Fibroblast of upper back skin (primary cell): ENCODE results near the gene CYP11A1.
A peak's percentile ranks its signal among the peaks of the same experiment; 100 is the strongest.

Experiments used
- DNase-seq: peaks from one replicate; pipeline ENCODE4 v3.0.0-alpha.2; 2013

The CYP11A1 gene

DNA sequence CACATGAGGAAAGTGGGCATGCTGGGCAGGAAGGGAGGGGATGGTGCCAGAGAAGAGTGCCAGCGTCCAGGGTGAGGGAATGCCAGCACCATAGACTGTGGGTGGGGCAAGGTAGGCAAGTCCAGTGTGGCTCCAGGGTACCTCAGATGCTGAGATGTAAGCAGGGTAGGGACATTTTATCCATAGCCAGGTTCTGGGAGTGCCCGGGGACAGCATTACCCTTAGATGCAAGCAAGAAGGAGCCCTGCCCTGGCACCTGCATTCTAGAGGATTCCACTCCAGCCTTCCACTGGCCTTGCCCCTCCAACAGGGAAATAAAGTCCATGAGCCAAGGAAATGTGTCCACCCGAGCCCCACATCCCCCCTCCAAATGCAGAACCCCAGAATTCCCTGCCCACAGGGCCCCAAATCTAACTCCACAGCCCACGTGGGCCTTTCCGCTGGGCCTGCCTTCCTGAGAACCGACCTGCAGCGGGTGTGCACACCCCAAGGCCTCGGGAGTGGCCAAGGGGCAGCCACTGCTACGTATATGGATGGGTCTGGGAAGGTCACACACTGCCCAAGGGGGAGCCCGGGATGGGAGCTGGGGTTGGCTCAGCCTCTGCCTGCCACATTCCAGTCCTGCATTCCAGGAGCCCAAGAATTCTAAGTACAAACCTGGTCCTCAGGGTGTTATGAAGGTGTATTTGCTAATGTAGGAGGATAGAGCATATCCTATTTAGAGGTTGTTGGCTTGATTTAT is 20.3 kb upstream of the CYP11A1 start:
- no peak for DNase-seq

DNA sequence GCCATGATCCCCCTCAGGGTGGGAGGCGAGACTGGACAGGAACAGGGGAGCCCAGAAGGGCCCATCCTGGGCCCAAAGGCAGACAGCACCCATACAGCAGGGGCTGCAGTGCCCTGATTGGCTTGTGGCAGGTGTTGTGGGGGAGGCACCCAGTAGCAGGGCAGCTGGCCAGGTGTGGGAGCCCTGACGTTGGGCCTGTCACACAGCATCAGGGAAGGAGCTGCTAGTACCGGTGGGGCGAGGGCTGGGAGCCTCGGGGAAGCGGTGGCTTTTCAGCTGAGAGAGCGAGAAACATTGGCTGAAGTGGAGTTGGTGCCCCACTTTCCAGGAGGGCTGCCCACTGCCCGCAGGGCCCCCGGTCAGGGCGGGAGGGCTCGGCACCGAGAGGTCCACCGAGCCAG is 19.7 kb upstream of the CYP11A1 start:
- DNase-seq: no peak

DNA sequence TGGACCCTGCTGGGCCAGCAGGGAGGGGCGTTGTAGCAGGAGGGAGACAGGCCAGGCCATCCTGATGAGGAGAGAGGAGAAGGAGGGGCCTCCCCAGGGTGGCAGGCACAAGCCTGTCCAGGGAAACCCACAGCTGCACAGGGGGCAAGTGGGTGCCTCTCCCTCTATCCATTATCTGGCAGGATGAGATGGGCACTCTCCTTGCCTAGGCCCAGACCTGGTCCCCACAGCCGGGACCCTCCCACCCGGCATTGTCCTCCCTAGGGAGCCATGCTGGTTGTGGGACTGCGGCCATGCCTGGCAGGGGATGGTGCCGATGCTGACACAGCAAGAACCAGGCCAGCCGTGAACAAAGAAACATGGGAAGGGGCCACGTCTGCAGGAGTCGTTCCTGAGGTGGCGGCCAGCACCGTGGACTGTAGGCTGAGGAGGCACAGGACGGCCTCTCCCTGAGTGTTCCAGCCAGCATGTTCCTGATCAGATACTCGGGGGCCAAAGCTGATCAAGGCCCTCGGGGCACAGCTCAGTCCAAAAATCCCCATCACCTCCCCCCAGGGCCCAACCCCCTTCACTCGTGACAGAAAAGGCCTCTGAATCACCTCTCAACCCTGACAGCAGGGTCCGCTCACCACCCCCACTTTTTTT is 19.2 kb upstream of the CYP11A1 start:
- DNase-seq: no peak

DNA sequence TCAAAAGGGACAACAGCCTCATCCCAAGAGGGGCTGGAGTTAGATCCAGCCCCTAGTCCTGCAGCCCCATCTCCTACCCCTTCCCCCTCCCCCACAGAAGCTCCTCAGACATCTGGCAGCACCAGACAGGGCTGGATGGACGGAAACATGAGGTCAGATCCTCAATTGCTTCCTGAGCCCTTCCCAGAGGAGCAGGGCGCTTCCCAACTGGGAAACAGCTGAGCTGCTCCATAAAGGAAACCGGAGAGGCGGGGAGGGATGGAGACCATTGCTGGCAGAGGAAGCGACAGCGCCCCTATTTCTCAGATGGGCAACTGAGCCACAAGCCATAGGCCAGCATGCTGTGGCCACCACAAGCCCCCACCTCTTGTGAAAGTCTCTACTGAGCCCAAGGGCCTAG is 18.3 kb upstream of the CYP11A1 start:
- DNase-seq: no peak

DNA sequence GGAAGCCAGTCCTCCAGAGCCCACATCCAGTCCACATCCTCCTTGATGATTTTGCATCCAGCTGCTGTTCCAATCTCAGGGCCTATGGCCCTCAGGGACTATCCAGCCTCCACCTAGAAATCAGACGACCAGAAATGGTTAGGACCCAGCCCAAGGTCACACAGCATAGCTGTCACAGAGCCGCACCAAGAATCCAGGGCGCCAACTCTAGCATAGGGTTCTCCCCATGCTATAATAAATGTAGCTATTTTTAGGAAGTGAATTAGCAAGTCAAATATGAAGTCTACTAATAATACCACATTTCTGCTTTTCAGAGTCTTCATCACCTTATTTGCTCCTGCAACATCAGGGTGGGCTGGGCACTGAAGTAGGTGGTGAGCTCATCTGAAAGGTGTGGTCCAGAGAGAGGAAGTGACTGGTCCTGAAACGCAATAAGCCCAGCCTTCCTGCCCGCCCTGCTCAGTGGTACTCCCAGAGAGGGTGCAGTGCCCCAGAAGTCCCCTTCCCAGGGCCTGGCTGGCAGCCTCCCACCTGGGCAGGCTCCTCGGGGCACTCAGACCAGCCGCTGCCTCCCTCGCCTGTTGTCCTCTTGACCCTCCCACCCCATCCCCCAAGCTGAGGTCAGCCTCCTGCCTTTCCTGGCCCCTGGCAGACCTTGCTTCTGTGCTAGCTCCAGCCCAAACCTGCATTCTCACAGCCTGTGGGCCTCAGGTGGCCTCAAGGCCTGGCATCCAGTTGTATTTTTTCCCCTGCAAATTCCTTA is 17.6 kb upstream of the CYP11A1 start:
- no peak for DNase-seq

DNA sequence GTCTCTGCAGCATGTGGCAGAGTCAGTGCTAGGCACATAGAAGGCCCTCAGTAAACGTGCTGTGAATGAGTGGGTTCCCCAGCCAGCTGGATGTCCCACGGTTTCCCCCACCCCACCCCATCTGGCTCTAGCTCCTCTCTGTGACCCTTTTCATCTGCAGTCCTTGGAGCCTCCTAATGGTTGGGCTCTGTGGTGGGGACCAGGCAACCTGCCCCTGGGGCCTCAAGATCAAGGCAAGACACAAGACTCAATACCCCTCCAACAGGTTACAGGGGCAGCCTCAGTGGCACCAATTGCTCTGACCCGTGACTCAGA is 17.1 kb upstream of the CYP11A1 start:
- no peak for DNase-seq

DNA sequence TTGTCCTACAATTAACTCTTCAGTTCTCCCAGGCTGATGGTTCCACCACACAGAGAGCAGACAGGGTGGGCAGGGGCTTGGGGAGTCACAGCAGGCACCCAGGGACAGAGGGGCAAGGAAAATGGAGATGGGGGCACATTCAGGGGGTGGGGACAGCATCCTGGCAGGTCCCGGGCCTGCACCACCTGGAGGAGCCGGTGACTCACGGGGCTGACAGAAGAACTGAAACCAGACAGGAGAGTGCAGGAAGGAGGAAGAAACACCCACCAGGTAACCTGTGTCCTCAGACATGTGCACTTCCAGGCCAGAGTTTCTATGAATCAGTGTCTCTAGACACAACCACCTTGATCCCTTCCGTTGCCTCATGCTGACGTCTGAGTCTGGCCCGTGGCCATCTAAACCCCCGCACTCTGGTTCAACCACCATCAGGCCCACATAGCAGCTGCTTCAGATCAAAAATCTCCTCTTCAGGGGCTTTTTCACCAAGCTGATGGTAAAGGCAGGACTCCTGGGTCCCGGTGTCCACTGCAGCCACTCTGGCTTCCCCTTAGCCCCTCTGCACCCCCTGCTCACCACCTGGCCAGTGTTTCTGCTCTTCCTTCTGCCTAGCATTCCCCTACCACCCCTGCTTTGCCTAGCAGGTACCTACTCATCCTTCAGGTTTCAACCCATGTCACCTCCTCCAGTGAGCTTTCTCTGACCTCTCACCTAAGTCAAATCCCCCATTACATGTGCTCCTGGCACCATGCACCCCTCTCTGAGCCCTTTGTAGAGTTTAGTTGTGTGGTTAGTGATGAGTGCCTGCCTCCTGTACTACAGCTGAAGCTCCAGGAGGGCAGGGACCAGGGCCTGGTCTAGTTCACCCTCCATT is 16.5 kb upstream of the CYP11A1 start:
- peak; percentile 60 for DNase-seq

DNA sequence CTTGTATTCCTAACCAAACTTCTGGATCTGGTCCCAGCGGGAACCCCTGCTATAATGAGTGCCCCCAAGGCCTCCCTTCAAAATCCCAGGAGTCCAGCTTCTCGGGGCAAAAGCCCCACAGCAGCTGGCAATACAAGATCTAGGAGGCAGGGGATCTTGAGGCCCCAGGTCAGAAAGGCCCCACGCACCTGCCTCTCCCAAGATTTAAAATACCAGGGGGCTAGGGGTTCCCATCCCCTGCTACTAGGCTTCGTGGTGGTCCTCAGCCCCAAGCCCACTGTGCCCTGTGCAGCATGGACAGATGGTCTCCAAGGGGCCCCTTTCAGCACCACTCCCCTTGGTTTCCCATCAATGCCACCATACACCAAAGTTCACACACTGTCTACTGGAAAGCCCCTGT is 15.8 kb upstream of the CYP11A1 start:
- no peak for DNase-seq

DNA sequence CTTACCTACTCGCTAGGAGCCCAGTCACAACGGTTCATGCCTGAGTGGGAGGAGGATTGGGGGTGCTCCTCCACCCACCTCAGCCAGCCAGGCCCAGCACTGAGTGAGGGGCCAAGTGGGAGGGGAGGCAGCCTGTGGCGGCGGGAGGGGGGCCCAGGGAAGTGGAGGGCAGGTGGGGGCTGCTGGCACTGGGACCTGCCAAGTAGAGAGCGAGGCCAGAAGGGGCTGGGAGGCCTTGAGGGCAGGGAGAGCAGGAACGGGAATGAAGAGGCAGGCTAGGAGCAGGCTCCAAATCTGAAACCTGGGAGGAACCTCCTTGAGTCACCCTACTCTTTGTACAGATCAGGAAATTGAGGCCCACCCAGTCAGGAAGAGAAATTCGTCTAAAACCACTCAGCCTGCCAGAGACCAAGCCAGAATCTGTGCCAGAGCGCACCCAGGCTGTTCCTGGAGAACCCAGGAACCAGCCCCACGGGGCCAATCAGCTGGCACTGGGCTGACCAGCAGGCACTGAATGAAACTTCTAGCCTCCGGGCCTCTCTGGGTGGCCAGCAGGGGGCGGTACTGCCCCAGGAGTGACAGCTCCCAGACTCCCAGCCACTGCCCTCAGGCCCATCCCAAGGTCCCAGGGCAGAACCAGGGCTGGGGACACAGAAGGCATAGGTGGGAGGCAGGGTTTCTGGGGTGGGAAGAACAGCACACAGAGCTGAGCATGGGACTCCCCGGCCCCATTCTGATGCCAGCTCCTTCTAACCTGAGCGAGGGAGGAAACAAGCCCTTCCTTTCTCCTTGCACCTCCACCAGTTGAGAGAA is 14.8 kb upstream of the CYP11A1 start:
- DNase-seq: peak; percentile 75

DNA sequence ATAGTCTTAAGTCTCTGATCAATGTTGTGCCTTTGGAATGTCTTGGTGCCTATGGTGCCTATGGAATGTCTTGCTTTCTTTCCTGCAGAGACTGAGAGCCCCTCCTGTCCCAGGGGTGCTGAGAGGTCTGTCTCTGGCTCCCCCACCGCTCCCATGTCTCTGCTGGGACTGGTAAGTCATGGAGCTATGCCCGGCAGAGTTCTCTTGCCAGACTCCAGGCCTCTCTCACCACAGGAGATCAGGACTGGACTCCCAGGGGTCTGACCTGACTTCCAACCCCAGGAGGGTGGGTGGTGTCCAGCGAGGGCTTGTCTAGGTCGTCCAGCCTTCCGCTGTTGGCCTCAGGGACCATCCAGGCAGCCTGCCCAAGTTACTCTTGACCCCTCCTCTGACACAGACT is 14.0 kb upstream of the CYP11A1 start:
- DNase-seq: no peak

DNA sequence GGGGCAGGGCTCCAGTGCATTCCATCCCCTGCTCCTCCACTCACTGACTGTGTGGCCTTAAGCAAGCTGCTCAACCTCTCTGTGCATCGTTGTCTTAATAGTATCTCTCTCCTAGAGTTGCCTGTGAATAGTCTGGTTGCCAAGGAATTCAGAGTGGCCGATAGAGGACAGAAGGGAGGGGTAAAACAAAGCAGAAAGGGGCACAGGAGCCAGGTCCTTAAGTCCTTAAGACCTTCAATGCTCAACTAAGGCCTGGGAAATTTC is 13.7 kb upstream of the CYP11A1 start:
- no peak for DNase-seq

DNA sequence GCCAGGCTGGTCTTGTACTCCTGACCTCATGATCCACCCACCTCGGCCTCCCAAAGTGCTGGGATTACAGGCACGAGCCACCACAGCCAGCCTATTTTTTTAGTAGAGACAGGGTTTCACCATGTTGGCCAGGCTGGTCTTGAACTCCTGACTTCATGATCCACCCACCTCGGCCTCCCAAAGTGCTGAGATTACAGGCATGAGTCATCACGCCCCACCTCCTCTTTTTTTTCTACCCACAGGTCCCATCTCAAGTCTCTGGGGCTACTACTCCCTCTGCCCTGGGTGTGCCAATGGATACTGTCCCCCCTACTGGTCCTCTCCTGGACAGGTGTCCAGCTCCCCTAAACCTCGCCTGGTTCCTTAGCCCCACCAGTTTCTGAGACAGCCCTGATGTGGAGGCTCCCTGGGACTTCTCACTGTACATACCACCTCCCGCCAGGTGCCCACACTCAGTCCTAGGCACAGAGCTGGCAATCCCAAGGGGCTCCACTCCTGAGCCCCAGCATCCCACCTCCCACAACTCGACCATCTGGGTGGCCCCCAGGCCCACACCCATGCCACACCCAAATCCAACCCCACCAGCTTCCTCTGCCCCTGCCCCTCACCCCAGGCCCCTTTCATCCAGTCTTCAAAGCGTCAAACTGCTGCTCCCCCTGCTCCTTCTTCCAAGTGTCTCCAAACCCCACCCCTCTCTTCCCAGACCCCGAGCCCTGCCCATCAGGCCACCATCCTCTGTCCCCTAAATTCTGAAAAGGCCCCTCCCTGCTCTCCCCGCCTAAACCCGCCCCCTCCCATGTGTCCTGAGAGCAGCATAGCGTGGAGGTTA is 13.1 kb upstream of the CYP11A1 start:
- DNase-seq: no peak

DNA sequence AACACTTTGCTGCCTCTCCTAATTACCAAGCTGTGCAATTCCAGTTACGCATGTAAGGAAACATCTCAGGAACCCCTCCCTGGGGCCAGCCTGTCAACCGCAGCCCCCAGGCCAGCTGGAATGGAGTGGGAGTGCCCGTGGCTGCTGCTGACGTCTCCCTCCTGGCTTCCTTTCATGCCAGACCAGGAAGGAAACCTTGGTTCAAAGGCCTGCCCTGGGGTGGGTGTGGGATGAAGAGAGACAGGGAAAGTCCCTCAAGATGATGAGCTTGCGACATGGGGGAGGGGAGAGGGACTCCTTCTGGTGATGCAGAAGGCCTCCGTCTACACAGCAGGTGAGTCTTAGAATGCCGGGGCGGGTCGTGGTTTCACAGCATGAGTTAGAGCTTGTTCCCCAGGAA is 11.4 kb upstream of the CYP11A1 start:
- no peak for DNase-seq

DNA sequence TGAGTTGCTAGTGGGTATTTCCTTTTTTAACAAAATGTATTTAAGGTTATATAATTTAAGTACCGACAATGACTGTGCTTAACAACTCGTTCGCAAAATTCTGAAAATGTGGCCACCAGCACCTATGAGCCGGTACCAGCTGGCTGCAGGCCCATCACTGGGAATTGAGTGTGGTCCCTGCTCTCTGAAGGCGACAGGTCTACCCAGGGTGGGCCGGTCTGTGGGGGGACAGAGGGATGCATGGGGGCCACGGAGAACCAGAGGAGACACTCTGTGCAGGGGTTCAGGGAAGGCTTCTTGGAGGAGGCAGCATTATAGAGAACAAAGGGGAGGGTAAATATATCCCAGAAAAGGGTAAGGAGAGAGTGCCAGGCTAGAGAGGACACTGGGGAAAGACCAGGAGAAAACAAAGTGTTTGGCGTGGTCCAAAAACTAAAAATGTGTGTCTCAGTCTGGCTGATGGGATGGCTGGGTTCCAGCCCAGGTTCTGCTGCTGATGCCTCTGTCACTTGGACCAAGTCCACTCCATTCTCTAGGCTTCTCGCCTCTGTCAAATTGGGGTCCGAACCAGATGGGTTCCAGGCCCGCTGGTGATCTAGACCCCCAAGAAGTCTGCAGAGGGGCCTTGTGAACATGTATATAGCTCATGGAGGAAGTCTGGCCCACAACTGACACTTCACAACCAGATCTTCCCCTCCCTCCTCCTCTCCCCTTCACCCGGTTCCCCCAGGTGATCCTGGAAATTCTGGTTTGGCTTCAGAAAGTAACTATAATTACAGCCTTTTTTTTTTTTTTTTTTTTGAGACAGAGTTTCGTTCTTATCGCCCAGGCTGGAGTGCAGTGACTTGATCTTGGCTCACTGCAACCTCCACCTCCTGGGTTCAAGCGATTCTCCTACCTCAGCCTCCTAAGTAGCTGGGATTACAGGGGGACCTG is 10.7 kb upstream of the CYP11A1 start:
- no peak for DNase-seq

DNA sequence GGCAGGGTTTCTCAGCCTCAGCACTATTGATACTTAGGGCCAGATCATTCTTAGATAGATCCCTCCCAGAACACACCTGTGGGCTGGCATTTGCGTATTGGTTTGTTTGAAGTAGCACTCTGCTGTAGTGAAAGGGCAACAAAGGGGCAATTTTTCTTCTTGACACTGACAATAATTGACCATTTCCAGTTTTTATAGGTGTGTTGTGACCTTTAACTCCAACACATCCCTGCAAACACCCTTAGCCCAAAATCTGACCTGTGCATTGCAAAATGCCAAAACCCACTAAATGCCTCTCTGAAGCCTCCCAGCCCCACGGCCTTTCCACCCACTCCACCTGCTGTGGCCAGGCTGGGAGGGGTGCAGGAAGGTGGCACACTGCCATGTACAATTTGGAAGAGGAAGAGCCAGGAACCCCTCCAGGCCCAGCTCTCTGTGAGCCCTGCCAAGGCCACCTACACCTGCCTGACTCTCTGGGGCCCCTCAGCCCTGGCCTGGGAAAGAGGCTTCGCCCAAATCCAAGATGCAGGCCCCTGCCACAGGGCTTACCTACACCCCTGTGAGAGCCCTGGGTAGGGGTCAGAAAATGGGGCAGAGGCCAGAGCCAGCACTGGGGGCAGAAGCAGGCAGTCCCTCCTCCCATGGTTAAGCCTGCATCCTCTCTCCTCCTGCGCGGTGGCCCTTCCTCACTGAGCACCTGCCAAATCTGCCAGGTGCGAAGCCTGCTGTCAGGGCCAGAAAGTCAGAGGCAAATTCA is 9.6 kb upstream of the CYP11A1 start:
- no peak for DNase-seq

DNA sequence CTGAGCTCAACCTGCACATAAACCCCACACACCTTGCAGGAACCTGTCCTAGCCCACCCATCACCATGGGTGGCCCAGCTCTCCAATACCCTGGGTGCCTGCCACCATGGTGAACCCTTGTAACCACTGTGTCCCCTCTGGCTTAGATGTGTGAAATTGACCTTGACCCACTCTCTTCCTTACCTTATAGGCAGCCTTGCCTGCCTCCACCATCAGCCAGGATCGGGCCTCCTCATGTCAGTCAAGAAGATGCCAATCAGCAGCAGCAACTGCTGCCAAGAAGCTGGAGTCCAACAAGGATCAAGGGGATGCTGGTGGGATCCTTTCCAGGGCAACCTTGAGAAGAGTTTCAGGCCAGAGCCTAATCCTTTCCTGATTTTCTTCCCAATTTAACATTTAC is 8.8 kb upstream of the CYP11A1 start:
- DNase-seq: no peak

DNA sequence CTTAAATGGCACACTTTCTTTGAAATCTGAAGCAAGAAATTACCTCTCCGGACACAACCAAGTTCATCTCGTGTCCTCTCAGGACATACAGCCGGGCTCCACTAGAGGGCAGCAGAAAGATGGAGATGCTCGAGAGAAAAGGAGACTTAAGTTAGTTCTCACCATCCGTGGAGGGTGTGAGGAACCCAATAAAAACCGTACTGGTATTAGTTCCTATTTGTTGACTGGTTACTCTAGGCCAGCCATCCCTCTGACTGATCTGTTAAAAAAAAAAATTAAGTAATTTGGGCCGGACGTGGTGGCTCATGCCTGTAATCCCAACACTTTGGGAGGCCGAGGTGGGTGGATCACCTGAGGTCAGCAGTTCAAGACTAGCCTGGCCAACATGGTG is 7.9 kb upstream of the CYP11A1 start:
- peak; percentile 76 for DNase-seq

DNA sequence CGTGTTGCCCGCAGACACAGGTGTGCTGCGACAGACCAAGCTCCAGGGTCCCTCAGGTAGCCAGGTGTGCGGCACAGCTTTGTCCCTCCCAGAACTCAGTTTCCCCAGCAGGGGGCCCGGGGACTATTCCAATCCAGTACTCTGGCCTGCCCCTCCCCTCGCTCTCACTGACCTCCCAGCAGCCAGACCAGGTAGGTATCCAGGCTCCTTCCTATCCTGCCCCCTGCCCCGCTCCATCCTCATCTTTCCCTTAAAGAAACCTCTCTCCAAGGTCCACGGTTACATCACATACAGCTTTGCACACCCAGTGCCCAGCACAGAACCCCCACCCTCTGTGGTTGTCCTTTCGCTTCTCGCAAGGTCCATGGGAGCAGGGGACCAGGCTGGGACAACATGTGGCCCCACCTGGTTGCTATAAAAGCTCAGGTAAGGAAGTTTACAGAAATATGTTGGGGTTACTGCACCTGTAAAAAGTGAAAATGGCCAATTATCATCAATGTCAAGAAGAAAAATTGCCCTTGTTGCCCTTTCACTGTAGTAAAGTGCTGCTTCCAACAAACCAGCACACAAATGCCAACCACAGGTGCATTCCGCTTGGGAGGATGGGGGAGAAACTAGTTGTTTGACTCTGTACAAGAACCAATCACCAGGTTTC is 7.3 kb upstream of the CYP11A1 start:
- no peak for DNase-seq
